B cell (primary cell): ENCODE results near the gene SFMBT1. TPM values are rescaled to one million over a fixed set of nuclear protein-coding genes. Genes with fewer than 3 reads are reported as not detected.

Experiments used
- ATAC-seq: fragments of 200-7000 bp; cut with Tn5 transposase; one replicate; pipeline ENCODE4 v1.10.0; 2021; ENCODE audit warnings: low read depth, mild to moderate bottlenecking, moderate number of reproducible peaks, moderate library complexity
- CTCF ChIA-PET: fragments of 350-600 bp; sonication (Branson Sonifier 250); formaldehyde crosslinking; loops from one replicate; lab custom pipeline; 2021; ENCODE audit warnings: antibody characterized with exemption, inconsistent platforms; lab: Charles Lee
- POLR2A ChIA-PET: fragments of 350-600 bp; sonication (Branson Sonifier 250); formaldehyde crosslinking; loops from one replicate; lab custom pipeline; 2021; ENCODE audit warnings: antibody characterized with exemption; lab: Charles Lee
- DNase-seq: peaks from one replicate; pipeline ENCODE4 v3.0.0; 2013
- H2AFZ ChIP-seq: 2 replicates; pipeline ENCODE4 v1.6.1; 2012; ENCODE audit warnings: mild to moderate bottlenecking, low read depth, low read length; ENCODE audit not compliant: insufficient read depth, poor library complexity, severe bottlenecking
- H3K27ac ChIP-seq, 2 donors: 1 replicate in 1 of 2; 2 replicates in 1 of 2; pipeline ENCODE4 v1.5.1; 2012 to 2013; ENCODE audit warnings: low read length in 2 of 2, mild to moderate bottlenecking in 2 of 2, moderate library complexity in 1 of 2
- H3K27me3 ChIP-seq, 4 experiments: fragments of 200-600 bp in 1 of 4; sonication (generic) in 1 of 4; replicated peaks in 1 of 4; 1 replicate in 2 of 4; 2 replicates in 2 of 4; pipeline versions ENCODE4 v1.6.1 to v1.7.0; 2013 to 2016; ENCODE audit warnings: low read length in 3 of 4, mild to moderate bottlenecking in 2 of 4, mixed read lengths in 1 of 4, moderate library complexity in 1 of 4; ENCODE audit not compliant: insufficient read depth in 4 of 4, control insufficient read depth in 3 of 4; ENCODE audit errors: control extremely low read depth in 1 of 4
- H3K36me3 ChIP-seq, 2 experiments: replicated peaks in 1 of 2; 1 replicate in 1 of 2; 2 replicates in 1 of 2; pipeline versions ENCODE4 v1.6.1 to v1.7.1; 2013; ENCODE audit warnings: low read length in 1 of 2; ENCODE audit not compliant: insufficient read depth in 2 of 2, control insufficient read depth in 1 of 2; ENCODE audit errors: control extremely low read depth in 1 of 2, extremely low read depth in 1 of 2
- H3K4me1 ChIP-seq, 2 donors: fragments of 200-600 bp in 1 of 2; sonication (generic) in 1 of 2; 1 replicate in 1 of 2; 2 replicates in 1 of 2; pipeline versions ENCODE4 v1.5.1 to v1.6.1; 2013 to 2017; ENCODE audit warnings: low read length in 2 of 2; ENCODE audit not compliant: control insufficient read depth in 2 of 2, insufficient read depth in 2 of 2
- H3K4me2 ChIP-seq: replicated peaks from 2 replicates; pipeline ENCODE3; 2012; ENCODE audit warnings: mild to moderate bottlenecking, low read depth, low read length; ENCODE audit not compliant: poor library complexity, severe bottlenecking
- H3K4me3 ChIP-seq, 5 experiments: fragments of 200-600 bp in 1 of 5; sonication (generic) in 1 of 5; 1 replicate in 3 of 5; 2 replicates in 2 of 5; pipeline versions ENCODE4 v1.5.1 to v1.7.0; 2011 to 2016; ENCODE audit warnings: low read length in 4 of 5, mild to moderate bottlenecking in 4 of 5, low read depth in 2 of 5, control low read depth in 1 of 5, moderate library complexity in 1 of 5; ENCODE audit not compliant: insufficient read depth in 1 of 5; ENCODE audit errors: control extremely low read depth in 1 of 5, extremely low read depth in 1 of 5
- H3K79me2 ChIP-seq: fragments of 200-600 bp; sonication (generic); one replicate; pipeline ENCODE4 v1.6.0; 2016; ENCODE audit warnings: low read length; ENCODE audit not compliant: control insufficient read depth, insufficient read depth
- H3K9ac ChIP-seq: fragments of 200-600 bp; sonication (generic); 2 replicates; pipeline ENCODE4 v1.6.1; 2017; ENCODE audit warnings: mild to moderate bottlenecking, low read length, moderate library complexity
- H3K9me3 ChIP-seq, 3 donors: one replicate each; pipeline versions ENCODE4 v1.6.1 to v1.7.1; 2013; ENCODE audit warnings: low read length in 2 of 3; ENCODE audit not compliant: control insufficient read depth in 2 of 3, insufficient read depth in 1 of 3; ENCODE audit errors: control extremely low read depth in 1 of 3
- H4K20me1 ChIP-seq: 2 replicates; pipeline ENCODE4 v1.6.0; 2012; ENCODE audit warnings: mild to moderate bottlenecking, low read length; ENCODE audit not compliant: insufficient read depth, control insufficient read depth, poor library complexity, severe bottlenecking
- H3K27ac Mint-ChIP-seq: one replicate; pipeline ENCODE4 v1.8.0; 2021; ENCODE audit warnings: mixed read lengths
- H3K27me3 Mint-ChIP-seq: one replicate; pipeline ENCODE4 v1.8.0; 2021; ENCODE audit warnings: mixed read lengths
- H3K4me1 Mint-ChIP-seq: one replicate; pipeline ENCODE4 v1.8.0; 2021; ENCODE audit warnings: mixed read lengths
- H3K4me3 Mint-ChIP-seq: one replicate; pipeline ENCODE4 v1.8.0; 2021; ENCODE audit warnings: mixed read lengths
- H3K9me3 Mint-ChIP-seq: one replicate; pipeline ENCODE4 v1.8.0; 2022; ENCODE audit warnings: mixed read lengths; ENCODE audit not compliant: insufficient read depth
- CTCF ChIP-seq: fragments of 200-600 bp; IDR thresholded peaks from one replicate; pipeline ENCODE4 v1.8.0; 2022; ENCODE audit warnings: antibody characterized with exemption, mild to moderate bottlenecking
- EZH2 ChIP-seq: IDR thresholded peaks from 2 replicates; pipeline ENCODE4 v1.6.1; 2012; ENCODE audit warnings: borderline replicate concordance, low read depth, mild to moderate bottlenecking, moderate library complexity, low read length; ENCODE audit not compliant: insufficient read depth, poor library complexity, severe bottlenecking
- WGBS: methylation state at CpG from one replicate; pipeline ENCODE4 v1.1.5; 2013; ENCODE audit warnings: missing lambda C conversion rate; ENCODE audit not compliant: insufficient coverage; 5-methylcytosine and 5-hydroxymethylcytosine counted together
- intact Hi-C: fragments of 100-400 bp; cut with micrococcal nuclease; formaldehyde crosslinking; loops from one replicate; pipeline ENCODE4 v1.10.0; 2022
- polyA plus RNA-seq: library from polyadenylated mRNA; depleted of rRNA; stranded (reverse); fragments of >200 nt; gene quantifications from 2 replicates; pipeline ENCODE4 v1.2.3, GENCODE V29; 2012
- total RNA-seq, 2 donors: library from RNA; stranded (reverse); fragments of 120-200 nt in 1 of 2; gene quantifications; 1 replicate in 1 of 2; 2 replicates in 1 of 2; pipeline versions ENCODE4 v1.2.3 to v1.2.4, GENCODE V29; 2013 to 2022

The SFMBT1 gene
- total and polyA plus RNA-seq, 2 donors (not counting 1 experiment from before 2014, with no cell fraction given) = 9.9 to 55.8 TPM

GRCh38 chr3:52879090-52879489, 166.8 kb downstream of the SFMBT1 start:
- Mint-ChIP-seq H3K4me3 (no peak overlapping the region), H3K4me1 (peaks cover 16% of the 10 kb centered on the region), H3K27ac (no peak overlapping the region), H3K9me3 (no peaks in the 10 kb centered on the region), H3K27me3 (no peaks in the 10 kb centered on the region)
- intact Hi-C loops = no loop called here
- H3K9me3 ChIP-seq = no peaks in the 10 kb centered on the region
- H3K4me3 ChIP-seq = no peak overlapping the region
- no peaks in the 10 kb centered on the region for H3K27me3 ChIP-seq
- no peak for DNase-seq
- WGBS = 60% methylated on average over 2 of the region's 4 CpGs
- no peak overlapping the region for H2AFZ ChIP-seq
- no peak overlapping the region for H3K27ac ChIP-seq
- H3K4me1 ChIP-seq = peaks cover 0 to 3% of the 10 kb centered on the region in 2 donors
- H3K79me2 ChIP-seq = peaks cover 41% of the 10 kb centered on the region
- peaks cover 18% of the 10 kb centered on the region for H4K20me1 ChIP-seq
- TF ChIP-seq EZH2 (no peak), CTCF (no peak)
- H3K4me2 ChIP-seq = no peak overlapping the region
- H3K36me3 ChIP-seq = peaks cover 0 to 6% of the 10 kb centered on the region in 2 experiments
- ATAC-seq = no peak
- ChIA-PET CTCF (interaction anchor here (1.0 to 1.1 kb wide), 3 partner anchors 31 to 193 kb away, joined by 3 to 4 read pairs (median 3); no protein-coding TSS in a partner anchor), POLR2A (no interaction called here)
- no peak overlapping the region for H3K9ac ChIP-seq

- Mint-ChIP-seq H3K9me3 (no peaks in the 10 kb centered on the region), H3K27ac (no peak overlapping the region), H3K27me3 (no peaks in the 10 kb centered on the region), H3K4me1 (peaks cover 17% of the 10 kb centered on the region), H3K4me3 (no peak overlapping the region)
- peaks cover 0 to 3% of the 10 kb centered on the region in 2 donors for H3K4me1 ChIP-seq
- ChIA-PET CTCF (no interaction called here), POLR2A (no interaction called here)
- no peak overlapping the region for H3K4me3 ChIP-seq
- ATAC-seq (no peak), DNase-seq (no peak)
- intact Hi-C loops = no loop called here
- H4K20me1 ChIP-seq = peaks cover 27% of the 10 kb centered on the region
- H3K9me3 ChIP-seq = no peaks in the 10 kb centered on the region
- no peak overlapping the region for H3K4me2 ChIP-seq
- no peak overlapping the region for H2AFZ ChIP-seq
- H3K27ac ChIP-seq = no peak overlapping the region
- H3K79me2 ChIP-seq = peaks cover 49% of the 10 kb centered on the region
- WGBS = no CpG with 5 or more reads among the region's 3 CpGs
- no peak overlapping the region for H3K9ac ChIP-seq
- peaks cover 0 to 6% of the 10 kb centered on the region in 2 experiments for H3K36me3 ChIP-seq
- no peaks in the 10 kb centered on the region for H3K27me3 ChIP-seq
- TF ChIP-seq EZH2 (no peak), CTCF (no peak)
Measured at GRCh38 chr3:52877085-52877484, 168.8 kb downstream of the SFMBT1 start.
